GM12891 (cell line): Measurements from ENCODE around the gene HSD17B3.
"Not testable (repeated sequence)": the region's sequence is repeated elsewhere in the genome, so short reads cannot be mapped to it uniquely, and the experiment has no call there.

Experiments used
- PAX5 ChIP-seq: IDR thresholded peaks from 2 replicates; pipeline ENCODE4 v1.6.1; 2011; ENCODE audit warnings: low read length, moderate library complexity, mild to moderate bottlenecking; ENCODE audit not compliant: insufficient read depth, severe bottlenecking
- POLR2A ChIP-seq: IDR thresholded peaks from 2 replicates; pipeline ENCODE4 v1.6.1; 2011; ENCODE audit warnings: low read depth, low read length, control low read depth
- POLR2AphosphoS5 ChIP-seq: IDR thresholded peaks from 2 replicates; pipeline ENCODE4 v1.6.1; 2011; ENCODE audit warnings: low read depth, low read length, control low read depth
- POU2F2 ChIP-seq: IDR thresholded peaks from 2 replicates; pipeline ENCODE4 v1.6.1; 2011; ENCODE audit warnings: low read depth, mild to moderate bottlenecking, control low read depth, low read length, moderate library complexity
- SPI1 ChIP-seq: IDR thresholded peaks from 2 replicates; pipeline ENCODE4 v1.6.1; 2011; ENCODE audit warnings: low read depth, low read length, control low read depth
- TAF1 ChIP-seq: IDR thresholded peaks from 2 replicates; pipeline ENCODE4 v1.6.1; 2011; ENCODE audit warnings: low read depth, low read length, control low read depth

GRCh38 chr9:96189581-96189980 is 112.4 kb downstream of the HSD17B3 start:
- not testable (repeated sequence) for TF ChIP-seq PAX5, POLR2AphosphoS5, POLR2A, TAF1, SPI1, POU2F2
